WERI-Rb-1 (cell line): ENCODE results near the gene CNTNAP2.
"Not testable (repeated sequence)": the region's sequence is repeated elsewhere in the genome, so short reads cannot be mapped to it uniquely, and the experiment has no call there.

Experiments
- DNase-seq: peaks from one replicate; pipeline ENCODE4 v3.0.0-alpha.2; 2020
- H3K27ac ChIP-seq: fragments of 250-450 bp; sonication (Bioruptor Pico); 2 replicates; pipeline ENCODE4 v1.5.1; 2020; ENCODE audit warnings: mild to moderate bottlenecking, moderate library complexity
- H3K27me3 ChIP-seq: fragments of 250-450 bp; sonication (Bioruptor Pico); 2 replicates; pipeline ENCODE4 v1.5.1; 2021; ENCODE audit warnings: mild to moderate bottlenecking, low read depth, moderate library complexity; ENCODE audit not compliant: insufficient read depth, severe bottlenecking
- H3K36me3 ChIP-seq: fragments of 250-450 bp; sonication (Bioruptor Pico); 2 replicates; pipeline ENCODE4 v1.5.1; 2020; ENCODE audit warnings: mild to moderate bottlenecking, moderate library complexity
- H3K4me3 ChIP-seq: 2 replicates; pipeline ENCODE4 v1.5.1; 2011; ENCODE audit warnings: low read depth, mild to moderate bottlenecking, control low read depth, low read length
- H3K9me3 ChIP-seq: fragments of 250-450 bp; sonication (Bioruptor Pico); 2 replicates; pipeline ENCODE4 v1.5.1; 2021; ENCODE audit warnings: mild to moderate bottlenecking, moderate library complexity; ENCODE audit not compliant: severe bottlenecking
- CTCF ChIP-seq: IDR thresholded peaks from 2 replicates; pipeline ENCODE4 v1.5.1; 2011; ENCODE audit warnings: low read depth, mild to moderate bottlenecking, control low read depth, inconsistent platforms, low read length

The CNTNAP2 gene

DNA sequence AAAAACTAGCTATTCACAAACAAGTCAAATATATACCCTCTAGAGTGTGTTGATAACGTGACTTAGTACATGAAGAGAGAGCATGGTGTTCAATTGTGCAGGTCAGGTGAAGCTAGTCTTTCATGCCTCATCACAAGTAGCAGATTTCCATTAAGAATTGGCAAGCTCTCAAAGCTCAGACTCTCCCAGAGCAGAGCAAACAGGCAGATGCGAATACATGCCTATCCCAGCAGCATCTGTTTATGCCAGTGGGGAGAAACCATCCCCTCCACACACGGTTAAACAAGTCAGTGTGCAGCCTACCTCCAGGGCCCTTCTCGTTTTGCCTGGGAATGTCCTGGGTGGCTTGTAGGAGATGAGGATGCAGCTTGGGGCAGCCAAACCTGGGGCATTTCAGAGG lies 1941.5 kb downstream of the CNTNAP2 start:
- no peak for TF ChIP-seq CTCF
- Histone ChIP-seq H3K27ac (no peak overlapping the region), H3K27me3 (no peaks in the 10 kb centered on the region), H3K9me3 (no peaks in the 10 kb centered on the region), H3K36me3 (no peaks in the 10 kb centered on the region), H3K4me3 (no peak overlapping the region)
- no peak for DNase-seq

- H3K4me3 ChIP-seq = no peak overlapping the region
- H3K27me3 ChIP-seq = no peaks in the 10 kb centered on the region
- TF ChIP-seq CTCF = no peak
- no peak for DNase-seq
- H3K36me3 ChIP-seq = no peaks in the 10 kb centered on the region
- H3K27ac ChIP-seq = no peak overlapping the region
- no peaks in the 10 kb centered on the region for H3K9me3 ChIP-seq
Measured at GRCh38 chr7:148058753-148059152, 1942.2 kb downstream of the CNTNAP2 start.

DNA sequence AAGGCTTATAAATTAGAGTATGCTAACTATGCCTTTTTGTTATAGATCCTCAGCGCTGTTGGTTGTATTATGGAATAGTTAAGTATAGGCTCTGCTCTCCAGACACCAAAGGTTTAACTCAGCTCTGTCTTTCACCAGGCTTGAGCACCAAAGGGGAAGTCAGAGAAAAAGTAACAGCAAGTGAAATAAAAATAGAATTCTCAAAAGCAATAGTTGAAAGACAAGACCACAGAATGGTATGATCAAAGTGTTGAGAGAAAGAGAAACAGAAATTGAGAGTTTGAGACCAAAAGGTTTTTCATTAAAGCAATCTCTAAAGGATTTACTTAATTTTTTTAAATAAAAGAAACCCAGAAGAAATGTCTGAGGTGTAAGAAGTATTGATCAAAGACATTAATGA lies 1944.1 kb downstream of the CNTNAP2 start:
- no peak for DNase-seq
- TF ChIP-seq CTCF = no peak
- no peaks in the 10 kb centered on the region for H3K9me3 ChIP-seq
- no peak overlapping the region for H3K4me3 ChIP-seq
- H3K27ac ChIP-seq = no peak overlapping the region
- H3K36me3 ChIP-seq = no peaks in the 10 kb centered on the region
- H3K27me3 ChIP-seq = no peaks in the 10 kb centered on the region

- DNase-seq, H3K9me3 ChIP-seq, H3K4me3 ChIP-seq, H3K27me3 ChIP-seq, H3K36me3 ChIP-seq, H3K27ac ChIP-seq: not testable (repeated sequence)
Measured at GRCh38 chr7:148078111-148078510, 1961.5 kb downstream of the CNTNAP2 start.

DNA sequence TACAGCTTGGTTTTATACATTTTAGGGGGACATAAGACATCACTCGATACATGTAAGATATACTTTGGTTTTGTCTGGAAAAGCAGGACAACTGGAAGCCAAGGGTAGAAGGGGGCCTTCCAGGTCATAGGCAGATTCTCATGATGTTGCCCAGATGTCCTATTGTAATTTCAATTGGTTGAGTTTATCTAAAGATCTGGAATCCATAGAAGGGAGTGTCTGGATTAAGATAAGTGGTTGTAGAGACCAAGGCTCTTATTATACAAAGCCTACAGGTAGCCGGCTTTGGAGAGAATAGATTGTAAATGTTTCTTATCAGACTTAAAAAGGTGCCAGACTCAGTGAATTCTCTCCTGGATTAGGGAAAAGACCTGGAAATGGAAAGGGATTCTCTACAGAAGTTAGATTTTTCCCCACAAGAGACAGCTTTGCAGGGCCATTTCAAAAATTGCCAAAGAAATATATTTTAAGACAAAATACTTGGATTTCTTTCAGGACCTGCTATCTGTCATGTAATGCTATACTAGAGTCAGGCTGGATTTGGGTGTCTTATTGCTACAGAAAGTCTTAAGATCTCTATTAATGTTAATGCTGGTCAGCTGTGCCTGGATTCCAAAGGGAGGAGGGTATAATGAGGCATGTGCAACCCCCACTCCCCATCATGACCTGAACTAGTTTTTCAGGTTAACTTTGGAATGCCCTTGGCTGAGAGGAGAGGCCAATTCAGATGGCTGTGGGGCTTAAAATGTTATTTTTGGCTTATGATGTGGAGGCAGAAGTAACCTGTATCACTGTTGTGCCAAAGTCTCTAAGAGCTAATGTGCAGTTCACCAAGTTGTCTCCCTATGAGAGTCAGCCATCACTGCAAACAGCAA lies 1962.8 kb downstream of the CNTNAP2 start:
- no peaks in the 10 kb centered on the region for H3K9me3 ChIP-seq
- no peaks in the 10 kb centered on the region for H3K36me3 ChIP-seq
- H3K27me3 ChIP-seq = no peaks in the 10 kb centered on the region
- TF ChIP-seq CTCF = no peak
- H3K4me3 ChIP-seq = no peak overlapping the region
- DNase-seq = no peak
- H3K27ac ChIP-seq = no peak overlapping the region

GRCh38 chr7:148083448-148083847 lies 1966.8 kb downstream of the CNTNAP2 start:
- H3K27me3 ChIP-seq = no peaks in the 10 kb centered on the region
- no peak for TF ChIP-seq CTCF
- no peaks in the 10 kb centered on the region for H3K9me3 ChIP-seq

More at GRCh38 chr7:148083448-148083847, 1966.8 kb downstream of the CNTNAP2 start:
- DNase-seq = no peak
- Histone ChIP-seq H3K27ac (no peak overlapping the region), H3K4me3 (no peak overlapping the region), H3K36me3 (no peaks in the 10 kb centered on the region)
